Measurements from ENCODE around the gene ENTPD1. TPM values are rescaled to one million over a fixed set of nuclear protein-coding genes. Genes with fewer than 3 reads are reported as not detected.

ENTPD1 gene
- total and polyA plus RNA-seq, 9 of the 15 experiments (the other 6 are each of a cell fraction or from before 2014, with no cell fraction given): 0.07 to 1.5 (median 0.37) TPM

- TF ChIP-seq MGA (IDR thresholded peaks at IDR 0.05) (peak; percentile 60), HMBOX1 (IDR thresholded peaks at IDR 0.05) (no peak), PBX2 (CRISPR knock-in tag; IDR thresholded peaks at IDR 0.05; ENCODE audit: low read depth) (no peak), PBX2 (tag; conservative IDR thresholded peaks at IDR 0.05; ENCODE audit: low read depth) (peak; percentile 24; the same call in 1 of the 2 replicates), DPF2 (IDR thresholded peaks at IDR 0.05) (0 out of 2 replicates have a peak, but pooled peaks have one; percentile 15), MYC (IDR thresholded peaks at IDR 0.05; ENCODE audit: low read depth, low read length) (peak; percentile 71), MYC (CRISPR knock-in tag; IDR thresholded peaks at IDR 0.05; ENCODE audit: borderline replicate concordance, low read depth) (no peak), SPI1 (IDR thresholded peaks at IDR 0.05; ENCODE audit: borderline replicate concordance, low read depth, low read length) (0 out of 2 replicates have a peak, but pooled peaks have one; percentile 3), GATAD2A (IDR thresholded peaks at IDR 0.05) (no peak)
- TF ChIP-seq, protein P1, sequence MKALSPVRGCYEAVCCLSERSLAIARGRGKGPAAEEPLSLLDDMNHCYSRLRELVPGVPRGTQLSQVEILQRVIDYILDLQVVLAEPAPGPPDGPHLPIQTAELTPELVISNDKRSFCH (CRISPR knock-in tag; IDR thresholded peaks at IDR 0.05): no peak
- TF ChIP-seq, protein P1 (tag; IDR thresholded peaks at IDR 0.05): peak; percentile 43; the same call in 1 of the 2 replicates
Measured at GRCh38 chr10:95758351-95759025, 2.5 kb downstream of the ENTPD1 start (continued).

Measured in K562 (cell line).